ENCODE results near the gene SORCS2.

The SORCS2 gene

GRCh38 chr4:7224001-7224400 lies 31.7 kb downstream of the SORCS2 start:
- no peak for DNase-seq (ENCODE audit: low read depth)

- DNase-seq (ENCODE audit: low read depth): no peak
Measured at GRCh38 chr4:7224878-7225533, 32.7 kb downstream of the SORCS2 start.

- no peak for DNase-seq (ENCODE audit: low read depth)
Measured at GRCh38 chr4:7226439-7226838, 34.1 kb downstream of the SORCS2 start.

- DNase-seq (ENCODE audit: low read depth): no peak
Measured at GRCh38 chr4:7227008-7227407, 34.7 kb downstream of the SORCS2 start.

GRCh38 chr4:7228734-7229133 lies 36.4 kb downstream of the SORCS2 start:
- no peak for DNase-seq (ENCODE audit: low read depth)

- no peak for DNase-seq (ENCODE audit: low read depth)
Measured at GRCh38 chr4:7232061-7232650, 39.8 kb downstream of the SORCS2 start.

- DNase-seq (ENCODE audit: low read depth): no peak
Measured at GRCh38 chr4:7233006-7233580, 40.8 kb downstream of the SORCS2 start.

- no peak for DNase-seq (ENCODE audit: low read depth)
Measured at GRCh38 chr4:7233601-7234000, 41.3 kb downstream of the SORCS2 start.

GRCh38 chr4:7234355-7235029 lies 42.2 kb downstream of the SORCS2 start:
- no peak for DNase-seq (ENCODE audit: low read depth)

- no peak for DNase-seq (ENCODE audit: low read depth)
Measured at GRCh38 chr4:7235030-7235380, 42.7 kb downstream of the SORCS2 start.

GRCh38 chr4:7236847-7237246 lies 44.5 kb downstream of the SORCS2 start:
- DNase-seq (ENCODE audit: low read depth): peak; percentile 10

- no peak for DNase-seq (ENCODE audit: low read depth)
Measured at GRCh38 chr4:7237873-7238272, 45.5 kb downstream of the SORCS2 start.

- DNase-seq (ENCODE audit: low read depth): no peak
Measured at GRCh38 chr4:7238300-7238960, 46.1 kb downstream of the SORCS2 start.

GRCh38 chr4:7239101-7239820 lies 46.9 kb downstream of the SORCS2 start:
- no peak for DNase-seq (ENCODE audit: low read depth)

GRCh38 chr4:7239844-7240243 lies 47.5 kb downstream of the SORCS2 start:
- DNase-seq (ENCODE audit: low read depth): no peak

GRCh38 chr4:7240306-7240705 lies 48.0 kb downstream of the SORCS2 start:
- no peak for DNase-seq (ENCODE audit: low read depth)

GRCh38 chr4:7241597-7242125 lies 49.3 kb downstream of the SORCS2 start:
- DNase-seq (ENCODE audit: low read depth): no peak

GRCh38 chr4:7242766-7243165 lies 50.4 kb downstream of the SORCS2 start:
- no peak for DNase-seq (ENCODE audit: low read depth)

GRCh38 chr4:7243609-7244330 lies 51.4 kb downstream of the SORCS2 start:
- no peak for DNase-seq (ENCODE audit: low read depth)

- no peak for DNase-seq (ENCODE audit: low read depth)
Measured at GRCh38 chr4:7244331-7244665, 52.0 kb downstream of the SORCS2 start.

- DNase-seq (ENCODE audit: low read depth): no peak
Measured at GRCh38 chr4:7244751-7245320, 52.5 kb downstream of the SORCS2 start.
